ENCODE measurements around the gene FAM210A.
"Not testable (repeated sequence)": the region's sequence is repeated elsewhere in the genome, so short reads cannot be mapped to it uniquely, and the experiment has no call there.

FAM210A gene

DNA sequence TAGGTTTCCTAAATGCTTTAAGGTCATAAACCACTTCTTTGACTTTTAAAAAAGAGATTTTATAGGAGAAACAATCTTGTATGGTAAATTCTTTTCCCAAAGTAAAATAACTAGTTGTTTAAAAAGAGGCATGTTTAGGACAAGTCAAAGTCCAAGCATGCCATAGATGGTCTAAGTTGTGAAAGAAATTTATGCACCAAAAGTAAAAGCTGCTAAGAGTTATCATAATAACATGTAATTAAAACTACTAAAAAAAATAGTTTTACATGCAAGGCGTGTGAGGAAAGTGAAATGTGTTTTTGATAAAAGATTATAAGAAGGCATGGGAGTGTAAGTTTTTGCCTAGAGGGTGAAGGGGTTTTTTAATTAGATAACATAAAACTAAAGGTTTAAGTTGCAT, 22.5 kb downstream of the FAM210A start:
- DNase-seq (ENCODE audit: low read depth in 2 of 2): no peak

DNA sequence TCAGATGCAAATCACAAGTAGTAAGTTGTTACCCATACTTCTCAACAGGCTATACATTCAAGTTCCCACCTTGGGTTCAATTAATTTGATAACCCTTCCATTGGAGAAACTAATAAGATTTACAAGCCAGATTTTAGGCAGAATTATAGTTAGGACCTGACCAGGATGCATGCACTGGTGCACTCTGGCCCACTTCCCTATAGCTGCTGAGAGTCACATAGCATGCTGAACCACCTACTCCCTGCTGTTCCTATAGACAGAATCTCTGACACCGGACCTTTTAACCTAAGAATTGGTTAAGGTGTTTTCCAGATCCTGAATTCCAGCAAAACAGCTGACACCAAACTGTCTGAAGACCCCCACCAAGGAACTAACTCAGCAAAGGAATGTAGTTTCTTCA, 26.2 kb downstream of the FAM210A start:
- no peak for DNase-seq (ENCODE audit: low read depth in 2 of 2)

DNA sequence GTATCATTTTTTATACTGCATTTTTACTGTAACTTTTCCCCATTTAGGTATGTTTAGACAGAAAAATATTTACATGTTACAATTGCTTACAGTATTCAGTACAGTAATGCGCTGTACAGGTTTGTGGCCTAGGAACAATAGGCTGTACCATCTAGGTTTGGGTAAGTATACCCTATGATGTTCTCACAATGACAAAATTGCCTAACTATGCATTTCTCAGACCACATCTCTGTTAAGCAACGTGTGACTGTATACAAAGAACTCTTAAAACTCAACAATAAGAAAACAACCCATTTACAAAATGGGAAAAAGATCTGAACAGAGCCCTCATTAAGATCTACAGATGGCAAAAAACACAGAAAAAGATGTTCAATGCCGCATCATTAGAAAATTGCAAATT, 29.4 kb downstream of the FAM210A start:
- no peak for DNase-seq (ENCODE audit: low read depth in 2 of 2)

GRCh38 chr18:13695337-13695736, 31.0 kb downstream of the FAM210A start:
- DNase-seq (ENCODE audit: low read depth in 2 of 2): not testable (repeated sequence)

DNA sequence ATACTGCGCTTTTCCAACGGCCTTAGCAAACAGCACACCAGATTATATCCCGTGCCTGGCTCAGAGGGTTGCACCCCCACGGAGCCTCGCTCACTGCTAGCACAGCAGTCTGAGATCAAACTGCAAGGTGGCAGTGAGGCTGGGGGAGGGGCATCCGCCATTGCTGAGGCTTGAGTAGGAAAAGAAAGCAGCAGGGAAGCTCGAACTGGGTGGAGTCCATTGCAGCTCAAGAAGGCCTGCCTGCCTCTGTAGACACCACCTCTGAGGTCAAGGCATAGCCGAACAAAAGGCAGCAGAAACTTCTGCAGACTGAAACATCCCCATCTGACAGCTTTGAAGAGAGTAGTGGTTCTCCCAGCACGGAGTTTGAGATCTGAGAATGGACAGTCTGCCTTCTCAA, 36.3 kb downstream of the FAM210A start:
- not testable (repeated sequence) for DNase-seq (ENCODE audit: low read depth in 2 of 2)

GRCh38 chr18:13688191-13689136, 37.9 kb downstream of the FAM210A start:
- no peak for DNase-seq (ENCODE audit: low read depth in 2 of 2)

GRCh38 chr18:13684546-13684945, 41.8 kb downstream of the FAM210A start:
- no peak for DNase-seq (ENCODE audit: low read depth in 2 of 2)

DNA sequence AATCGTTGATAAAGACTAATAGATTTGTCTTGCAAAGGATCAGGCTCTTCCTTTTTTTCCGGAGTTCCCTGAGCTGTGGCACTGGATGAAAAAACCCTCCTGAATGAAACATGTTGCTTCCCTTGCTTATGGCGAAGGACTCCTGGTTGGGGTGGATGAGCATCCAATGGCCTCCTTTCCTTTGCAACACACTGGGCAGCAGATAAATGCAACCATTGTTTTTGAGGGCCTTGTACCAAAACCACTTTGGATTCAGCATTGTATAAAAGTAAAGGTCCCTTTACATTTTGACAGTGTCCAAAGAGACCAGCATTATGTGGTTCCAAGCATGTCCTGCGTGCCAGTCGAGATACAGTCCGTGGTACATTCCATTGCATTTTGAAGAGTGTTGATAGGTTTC, 44.7 kb downstream of the FAM210A start:
- no peak for DNase-seq (ENCODE audit: low read depth in 2 of 2)

DNA sequence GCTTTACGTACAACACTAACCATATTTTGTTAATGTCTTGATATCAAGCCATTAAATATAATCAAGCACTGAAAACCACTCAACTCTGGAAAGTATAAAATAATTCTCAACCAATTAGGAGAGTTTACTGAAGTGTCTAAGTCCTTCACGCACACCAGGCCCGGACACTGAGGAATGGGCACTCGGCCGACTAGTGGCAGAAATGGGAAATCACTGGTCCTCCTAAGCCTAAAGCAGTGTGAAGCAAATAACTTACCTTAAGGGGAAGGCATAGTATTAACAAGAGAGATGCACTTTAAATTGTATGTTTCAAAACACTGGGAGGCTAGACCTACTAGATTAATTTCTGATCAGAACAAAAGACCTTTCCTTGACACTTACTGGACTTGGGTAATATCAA, 45.7 kb downstream of the FAM210A start:
- no peak for DNase-seq (ENCODE audit: low read depth in 2 of 2)

DNA sequence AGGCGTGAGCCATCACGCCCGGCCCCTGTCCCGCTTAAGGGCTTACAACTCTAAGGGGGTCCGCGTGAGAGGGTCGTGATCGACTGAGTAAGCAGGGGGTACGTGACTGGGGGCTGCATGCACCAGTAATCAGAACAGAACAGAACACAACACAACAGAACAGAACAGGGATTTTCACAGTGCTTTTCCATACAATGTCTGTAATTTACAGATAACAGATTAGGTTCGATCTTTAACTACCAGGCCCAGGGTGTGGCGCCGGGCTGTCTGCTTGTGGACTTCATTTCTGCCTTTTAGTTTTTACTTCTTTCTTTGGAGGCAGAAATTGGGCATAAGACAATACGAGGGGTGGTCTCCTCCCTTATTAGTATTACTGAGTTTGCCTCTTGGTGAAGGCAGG, 49.0 kb downstream of the FAM210A start:
- DNase-seq (ENCODE audit: low read depth in 2 of 2): not testable (repeated sequence)

DNA sequence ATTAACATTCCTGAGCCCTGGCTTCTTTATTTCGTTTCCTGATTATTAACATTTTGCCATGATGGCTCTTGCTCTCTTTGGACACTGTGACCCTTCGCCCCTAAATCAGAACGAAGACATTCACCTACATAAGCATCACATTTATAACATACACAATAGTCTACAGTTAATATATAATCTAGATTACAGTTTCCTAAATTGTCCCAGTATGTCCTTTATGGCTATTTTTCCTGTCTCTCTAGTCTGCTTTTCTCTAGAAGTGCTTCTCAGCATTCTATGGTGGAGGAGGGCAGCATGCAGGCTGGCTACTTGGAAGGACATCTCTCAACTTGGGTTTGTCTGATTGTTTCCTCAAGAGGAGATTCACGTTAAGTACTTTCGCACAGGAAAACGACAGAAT, 49.9 kb downstream of the FAM210A start:
- no peak for DNase-seq (ENCODE audit: low read depth in 2 of 2)

- DNase-seq (ENCODE audit: low read depth in 2 of 2): peak in 1 of 2 experiments; percentile 1
These were observed 53.7 kb downstream of the FAM210A start for GRCh38 chr18:13672657-13673056.

DNA sequence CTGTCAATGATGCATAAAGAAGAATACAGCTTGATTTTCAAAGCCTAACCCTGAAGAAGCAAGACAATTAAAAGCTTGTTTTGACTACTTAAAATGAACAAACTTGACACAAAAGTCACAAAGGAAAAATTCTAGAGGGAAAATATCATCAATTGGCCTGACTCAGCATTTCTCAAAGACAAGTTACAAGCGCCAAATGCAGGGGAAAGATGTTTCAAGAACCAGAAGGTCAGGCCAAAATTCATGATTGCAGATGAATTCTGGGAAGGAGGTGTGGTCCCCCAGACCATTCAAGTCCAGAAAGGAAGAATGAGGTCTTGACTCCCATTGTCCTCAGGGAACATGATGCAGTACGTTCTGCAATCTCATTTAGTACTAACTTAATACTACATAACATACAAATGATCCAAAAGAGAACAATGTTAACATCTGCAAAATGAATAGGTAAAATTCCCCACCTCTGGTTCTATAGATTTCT, 64.5 kb downstream of the FAM210A start:
- no peak for DNase-seq (ENCODE audit: low read depth in 2 of 2)

DNA sequence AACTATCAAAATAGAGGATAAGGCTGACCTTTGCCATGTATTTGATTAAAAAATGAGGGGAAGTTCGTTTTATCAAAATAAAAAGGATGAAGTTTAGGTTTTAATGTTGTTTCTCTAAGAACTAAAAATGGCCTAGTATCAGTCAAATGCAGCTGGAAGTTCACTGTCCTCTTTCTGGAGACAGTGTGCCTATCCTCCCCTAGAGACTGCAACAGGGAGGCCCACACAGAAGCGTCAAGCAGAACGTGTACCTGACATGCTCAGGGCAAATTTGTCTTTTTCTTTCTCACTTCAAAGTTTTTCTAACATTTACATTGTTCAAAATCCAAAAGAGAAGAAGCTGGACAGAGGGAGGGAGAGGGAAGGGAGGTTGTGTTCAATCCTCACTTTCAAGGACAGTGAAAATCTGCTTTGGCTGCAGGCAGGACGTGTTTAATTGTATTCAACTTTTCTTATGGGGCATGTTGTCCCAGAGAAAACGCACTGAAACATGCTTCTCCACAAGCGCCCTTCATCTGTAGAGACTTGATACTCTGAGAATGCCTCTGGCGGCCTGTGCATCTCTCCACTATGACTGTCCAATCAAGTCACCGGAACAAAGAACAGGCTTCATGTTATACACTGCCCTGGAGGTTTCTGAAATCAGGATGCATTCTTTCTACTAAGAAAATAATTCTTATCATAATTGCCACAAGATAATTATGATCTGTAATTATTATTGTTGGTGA, 65.1 kb downstream of the FAM210A start:
- DNase-seq (ENCODE audit: low read depth in 2 of 2): no peak

DNA sequence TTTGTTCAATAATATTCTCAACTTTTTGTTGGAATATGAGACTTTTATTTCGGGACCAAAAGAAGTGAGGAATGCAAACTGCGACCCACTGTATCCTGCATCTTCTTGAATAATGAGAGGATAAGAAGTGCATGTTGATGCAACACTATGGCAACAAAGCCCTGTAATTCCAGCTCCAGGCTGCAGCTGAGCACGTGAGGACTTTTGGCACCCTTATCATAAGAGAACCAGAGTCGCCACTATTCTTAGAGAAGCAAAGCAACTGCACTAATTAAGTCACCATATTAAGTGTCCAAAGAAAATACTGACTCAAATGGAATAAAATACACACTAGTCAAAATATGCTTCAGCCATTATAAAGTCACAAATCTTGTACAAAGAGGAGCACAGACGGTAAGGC, 65.8 kb downstream of the FAM210A start:
- DNase-seq (ENCODE audit: low read depth in 2 of 2): no peak

DNA sequence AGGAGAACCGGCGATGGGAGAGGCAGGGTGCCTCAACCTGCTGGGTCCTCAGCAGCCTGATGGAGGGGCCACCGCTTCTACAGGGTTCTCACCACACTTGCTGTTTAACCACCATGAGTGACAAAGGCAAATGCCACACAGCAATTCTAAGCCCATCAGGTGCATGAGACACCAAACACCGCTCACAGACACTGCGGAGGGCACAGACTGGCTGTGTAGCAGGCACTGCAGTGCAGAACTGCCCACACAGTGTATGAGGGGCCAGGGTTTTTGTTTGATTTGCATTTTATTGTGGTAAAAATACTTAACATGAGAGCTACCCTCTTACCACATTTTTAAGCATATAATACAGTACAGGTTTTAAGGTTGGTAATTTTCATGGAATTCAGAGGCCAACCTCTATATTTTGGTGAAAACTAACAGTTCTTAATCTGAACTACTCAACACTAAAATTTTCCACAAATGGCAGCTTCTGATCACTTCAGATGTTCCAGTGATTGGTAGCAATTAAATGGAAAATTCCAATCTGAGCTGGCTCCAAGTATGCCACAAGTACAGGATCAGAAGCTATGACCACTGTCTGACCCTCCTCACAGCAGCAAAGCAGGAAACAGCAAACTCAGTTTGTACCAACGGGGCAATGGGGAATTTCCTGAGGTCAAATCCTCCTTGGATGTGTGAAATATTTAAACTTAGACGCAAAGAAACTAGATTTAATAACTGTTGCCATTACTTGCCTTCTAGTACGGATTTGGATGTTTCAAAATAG, 67.7 kb downstream of the FAM210A start:
- DNase-seq (ENCODE audit: low read depth in 2 of 2): no peak

GRCh38 chr18:13657974-13658373, 68.4 kb downstream of the FAM210A start:
- no peak for DNase-seq (ENCODE audit: low read depth in 2 of 2)

DNA sequence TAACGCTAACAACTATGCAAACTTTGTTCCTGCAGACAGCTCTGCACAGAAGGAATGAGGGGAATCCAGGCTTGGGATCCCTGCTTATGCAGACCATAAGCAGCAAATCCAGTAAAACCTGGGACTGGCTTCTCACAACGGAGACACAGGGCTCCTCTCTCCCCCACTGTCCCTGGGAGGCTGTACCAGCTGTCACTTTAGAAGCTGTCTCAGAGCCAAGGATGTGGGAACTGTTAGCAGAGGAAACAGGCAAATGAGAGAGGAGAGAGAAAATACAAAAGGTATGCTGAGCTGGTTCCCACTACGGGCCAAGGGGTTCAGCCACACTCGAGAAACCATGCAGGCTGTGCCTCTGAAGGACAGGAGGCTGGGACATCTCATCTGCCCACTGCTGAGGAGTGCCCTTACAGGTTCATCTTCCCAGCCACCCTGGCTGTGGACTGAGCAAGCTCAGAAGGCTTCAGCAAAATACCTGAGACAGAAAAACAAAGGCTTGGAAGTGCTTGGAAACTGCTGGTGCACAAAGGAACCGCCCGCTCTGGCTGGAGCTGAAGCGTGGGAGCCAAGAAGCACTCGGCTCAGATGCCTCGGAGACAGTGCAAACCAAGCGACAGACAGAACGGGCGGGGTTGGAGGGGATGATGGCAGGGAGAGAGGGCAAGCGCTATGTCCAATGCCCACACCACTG, 72.5 kb downstream of the FAM210A start:
- DNase-seq (ENCODE audit: low read depth in 2 of 2): no peak

GRCh38 chr18:13649397-13650390, 76.7 kb downstream of the FAM210A start:
- no peak for DNase-seq (ENCODE audit: low read depth in 2 of 2)

- no peak for DNase-seq (ENCODE audit: low read depth in 2 of 2)
These were observed 78.6 kb downstream of the FAM210A start for GRCh38 chr18:13647761-13648160.
